ENCODE data around the gene MACROD2.

The MACROD2 gene

DNA sequence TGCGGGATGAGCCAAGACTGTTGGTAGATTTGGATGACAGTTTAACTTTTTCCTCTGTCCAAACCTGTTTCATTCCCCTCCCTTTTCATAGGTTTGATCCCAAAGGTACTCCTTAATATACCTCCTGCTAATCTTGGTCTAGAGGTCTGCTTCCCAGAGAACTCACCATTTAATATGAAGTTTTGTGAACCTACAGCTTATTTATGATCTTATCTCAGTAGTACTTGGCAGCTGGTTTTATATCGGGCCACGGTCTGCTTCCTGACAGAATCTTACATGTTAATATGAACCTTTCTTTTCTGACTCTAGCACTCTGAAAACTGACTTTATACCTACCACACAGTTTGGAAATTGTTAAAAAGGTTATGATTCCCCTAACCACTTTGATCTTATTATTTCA, 138.7 kb downstream of the MACROD2 start:
- TF ChIP-seq OSR1 (CRISPR knock-in tag; IDR thresholded peaks at IDR 0.05) (no peak), TCF4 (CRISPR knock-in tag; IDR thresholded peaks at IDR 0.05; ENCODE audit: borderline replicate concordance) (no peak), GLIS3 (CRISPR knock-in tag; IDR thresholded peaks at IDR 0.05) (no peak), PPARA (CRISPR knock-in tag; IDR thresholded peaks at IDR 0.05; ENCODE audit: borderline replicate concordance) (no peak), ARNTL (CRISPR knock-in tag; IDR thresholded peaks at IDR 0.05; ENCODE audit: borderline replicate concordance, low read depth) (no peak), ESRRG (CRISPR knock-in tag; IDR thresholded peaks at IDR 0.05) (no peak)
- no peak for ATAC-seq

DNA sequence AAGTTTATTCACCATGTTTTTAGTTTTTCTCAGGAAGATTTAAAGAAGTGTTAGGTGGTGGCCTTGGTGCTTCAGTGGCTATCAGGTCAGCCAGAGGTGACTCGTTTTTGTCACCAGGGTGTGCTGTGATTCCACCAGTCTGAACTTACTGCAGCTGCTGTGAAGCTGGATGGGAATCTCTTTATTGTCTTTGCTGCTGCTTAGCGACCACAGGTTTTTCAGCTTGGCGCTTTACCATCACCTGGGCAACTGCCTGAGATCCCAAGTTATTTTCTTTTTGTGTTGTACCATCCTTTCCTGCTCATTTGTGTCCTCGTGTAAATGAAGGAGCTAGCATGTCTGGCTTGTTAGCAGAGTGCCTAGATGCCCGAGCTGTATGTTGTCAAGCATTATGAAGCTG, 146.9 kb downstream of the MACROD2 start:
- TF ChIP-seq, protein P1, sequence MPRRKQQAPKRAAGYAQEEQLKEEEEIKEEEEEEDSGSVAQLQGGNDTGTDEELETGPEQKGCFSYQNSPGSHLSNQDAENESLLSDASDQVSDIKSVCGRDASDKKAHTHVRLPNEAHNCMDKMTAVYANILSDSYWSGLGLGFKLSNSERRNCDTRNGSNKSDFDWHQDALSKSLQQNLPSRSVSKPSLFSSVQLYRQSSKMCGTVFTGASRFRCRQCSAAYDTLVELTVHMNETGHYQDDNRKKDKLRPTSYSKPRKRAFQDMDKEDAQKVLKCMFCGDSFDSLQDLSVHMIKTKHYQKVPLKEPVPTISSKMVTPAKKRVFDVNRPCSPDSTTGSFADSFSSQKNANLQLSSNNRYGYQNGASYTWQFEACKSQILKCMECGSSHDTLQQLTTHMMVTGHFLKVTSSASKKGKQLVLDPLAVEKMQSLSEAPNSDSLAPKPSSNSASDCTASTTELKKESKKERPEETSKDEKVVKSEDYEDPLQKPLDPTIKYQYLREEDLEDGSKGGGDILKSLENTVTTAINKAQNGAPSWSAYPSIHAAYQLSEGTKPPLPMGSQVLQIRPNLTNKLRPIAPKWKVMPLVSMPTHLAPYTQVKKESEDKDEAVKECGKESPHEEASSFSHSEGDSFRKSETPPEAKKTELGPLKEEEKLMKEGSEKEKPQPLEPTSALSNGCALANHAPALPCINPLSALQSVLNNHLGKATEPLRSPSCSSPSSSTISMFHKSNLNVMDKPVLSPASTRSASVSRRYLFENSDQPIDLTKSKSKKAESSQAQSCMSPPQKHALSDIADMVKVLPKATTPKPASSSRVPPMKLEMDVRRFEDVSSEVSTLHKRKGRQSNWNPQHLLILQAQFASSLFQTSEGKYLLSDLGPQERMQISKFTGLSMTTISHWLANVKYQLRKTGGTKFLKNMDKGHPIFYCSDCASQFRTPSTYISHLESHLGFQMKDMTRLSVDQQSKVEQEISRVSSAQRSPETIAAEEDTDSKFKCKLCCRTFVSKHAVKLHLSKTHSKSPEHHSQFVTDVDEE (CRISPR knock-in tag; IDR thresholded peaks at IDR 0.05), result no peak
- TF ChIP-seq ZFP3 (CRISPR knock-in tag; IDR thresholded peaks at IDR 0.05), result no peak
- no peak for TF ChIP-seq TOX (CRISPR knock-in tag; IDR thresholded peaks at IDR 0.05; ENCODE audit: borderline replicate concordance)
- no peak for TF ChIP-seq ISL1 (CRISPR knock-in tag; IDR thresholded peaks at IDR 0.05)
- no peak for TF ChIP-seq BACH2 (CRISPR knock-in tag; IDR thresholded peaks at IDR 0.05; ENCODE audit: borderline replicate concordance)
- no peak for TF ChIP-seq ZFP30 (CRISPR knock-in tag; IDR thresholded peaks at IDR 0.05)
- peak; percentile 95 for ATAC-seq

DNA sequence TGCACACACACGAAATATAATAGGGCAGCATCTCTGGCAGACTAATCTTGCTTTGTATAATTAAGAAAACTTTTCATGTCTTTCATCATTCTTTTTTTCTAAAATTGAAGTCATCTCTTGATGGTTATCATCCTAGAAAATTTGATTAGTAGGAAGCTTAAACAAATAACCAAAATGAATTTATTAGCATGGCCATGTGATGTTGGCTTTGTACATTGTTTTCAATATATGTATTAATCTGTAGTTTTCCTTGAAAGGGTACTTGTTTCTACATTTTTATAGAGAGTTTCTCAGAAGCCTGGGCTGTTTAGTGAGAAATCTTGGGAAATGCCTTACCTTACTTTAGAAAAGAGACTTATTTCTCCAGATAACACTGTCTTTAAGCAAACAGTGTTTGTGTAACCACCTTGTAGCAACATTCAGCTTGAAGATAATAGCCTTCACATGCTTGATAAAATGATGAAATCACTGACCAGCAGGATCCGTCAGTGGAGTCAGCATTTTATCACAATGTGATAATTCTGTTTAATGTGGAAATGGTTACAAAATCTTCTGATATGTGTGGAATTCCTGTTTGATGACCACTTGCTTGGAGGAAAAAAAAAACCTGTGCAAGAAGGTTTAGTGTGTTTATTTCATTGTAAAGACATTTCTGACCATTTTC, 147.8 kb downstream of the MACROD2 start:
- TF ChIP-seq ISL1 (CRISPR knock-in tag; IDR thresholded peaks at IDR 0.05), result peak; percentile 59
- 0 out of 2 replicates have a peak, but pooled peaks have one; percentile 11 for TF ChIP-seq TCF4 (CRISPR knock-in tag; IDR thresholded peaks at IDR 0.05; ENCODE audit: borderline replicate concordance)
- TF ChIP-seq, protein P2, sequence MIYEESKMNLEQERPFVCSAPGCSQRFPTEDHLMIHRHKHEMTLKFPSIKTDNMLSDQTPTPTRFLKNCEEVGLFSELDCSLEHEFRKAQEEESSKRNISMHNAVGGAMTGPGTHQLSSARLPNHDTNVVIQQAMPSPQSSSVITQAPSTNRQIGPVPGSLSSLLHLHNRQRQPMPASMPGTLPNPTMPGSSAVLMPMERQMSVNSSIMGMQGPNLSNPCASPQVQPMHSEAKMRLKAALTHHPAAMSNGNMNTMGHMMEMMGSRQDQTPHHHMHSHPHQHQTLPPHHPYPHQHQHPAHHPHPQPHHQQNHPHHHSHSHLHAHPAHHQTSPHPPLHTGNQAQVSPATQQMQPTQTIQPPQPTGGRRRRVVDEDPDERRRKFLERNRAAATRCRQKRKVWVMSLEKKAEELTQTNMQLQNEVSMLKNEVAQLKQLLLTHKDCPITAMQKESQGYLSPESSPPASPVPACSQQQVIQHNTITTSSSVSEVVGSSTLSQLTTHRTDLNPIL (CRISPR knock-in tag; IDR thresholded peaks at IDR 0.05; ENCODE audit: low read depth), result peak; percentile 48; the same call in 1 of the 2 replicates
- TF ChIP-seq, protein P3, sequence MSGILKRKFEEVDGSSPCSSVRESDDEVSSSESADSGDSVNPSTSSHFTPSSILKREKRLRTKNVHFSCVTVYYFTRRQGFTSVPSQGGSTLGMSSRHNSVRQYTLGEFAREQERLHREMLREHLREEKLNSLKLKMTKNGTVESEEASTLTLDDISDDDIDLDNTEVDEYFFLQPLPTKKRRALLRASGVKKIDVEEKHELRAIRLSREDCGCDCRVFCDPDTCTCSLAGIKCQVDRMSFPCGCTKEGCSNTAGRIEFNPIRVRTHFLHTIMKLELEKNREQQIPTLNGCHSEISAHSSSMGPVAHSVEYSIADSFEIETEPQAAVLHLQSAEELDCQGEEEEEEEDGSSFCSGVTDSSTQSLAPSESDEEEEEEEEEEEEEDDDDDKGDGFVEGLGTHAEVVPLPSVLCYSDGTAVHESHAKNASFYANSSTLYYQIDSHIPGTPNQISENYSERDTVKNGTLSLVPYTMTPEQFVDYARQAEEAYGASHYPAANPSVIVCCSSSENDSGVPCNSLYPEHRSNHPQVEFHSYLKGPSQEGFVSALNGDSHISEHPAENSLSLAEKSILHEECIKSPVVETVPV (CRISPR knock-in tag; IDR thresholded peaks at IDR 0.05), result no peak
- 0 out of 2 replicates have a peak, but pooled peaks have one; percentile 15 for TF ChIP-seq ZNF8 (CRISPR knock-in tag; IDR thresholded peaks at IDR 0.05)
- TF ChIP-seq, protein P1 (CRISPR knock-in tag; IDR thresholded peaks at IDR 0.05), result no peak
- no peak for ATAC-seq

DNA sequence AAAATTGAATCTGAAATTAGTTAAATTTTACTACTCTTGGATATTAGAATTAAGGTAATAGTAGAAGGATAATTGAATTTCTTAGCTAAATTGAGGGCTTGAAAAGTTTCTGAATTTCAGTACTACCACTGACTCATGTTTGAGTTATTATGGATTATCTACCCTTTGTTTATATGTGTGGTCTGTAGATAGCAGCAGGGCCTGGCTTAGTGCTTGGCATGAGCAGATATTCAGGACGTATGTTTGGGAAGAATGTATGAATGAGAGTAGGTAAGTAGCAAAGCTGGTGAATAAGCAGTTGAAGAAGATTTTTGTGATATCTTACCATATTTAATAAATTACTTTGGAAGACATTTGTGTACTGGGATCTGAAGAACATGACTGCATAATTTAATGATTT, 152.7 kb downstream of the MACROD2 start:
- no peak for ATAC-seq
- TF ChIP-seq ZNF8 (CRISPR knock-in tag; IDR thresholded peaks at IDR 0.05) (no peak), ZC3H10 (CRISPR knock-in tag; IDR thresholded peaks at IDR 0.05) (peak; percentile 40; the same call in 1 of the 2 replicates), ISL1 (CRISPR knock-in tag; IDR thresholded peaks at IDR 0.05) (peak; percentile 65)
- TF ChIP-seq, protein P3 (CRISPR knock-in tag; IDR thresholded peaks at IDR 0.05), result no peak
- TF ChIP-seq, protein P2 (CRISPR knock-in tag; IDR thresholded peaks at IDR 0.05; ENCODE audit: low read depth), result 0 out of 2 replicates have a peak, but pooled peaks have one; percentile 28
